H1 (cell line): ENCODE results near the gene ZNF397. TPM values are rescaled to one million over a fixed set of nuclear protein-coding genes. Genes with fewer than 3 reads are reported as not detected.

ENCODE experiments used
- CTCF ChIA-PET: fragments of 300-600 bp; sonication (Branson Sonifier 250); formaldehyde crosslinking; loops from one replicate; lab custom pipeline; 2021; ENCODE audit not compliant: partially characterized antibody; lab: Charles Lee
- POLR2A ChIA-PET: fragments of 300-600 bp; sonication (Branson Sonifier 250); formaldehyde crosslinking; loops from one replicate; lab custom pipeline; 2021; ENCODE audit warnings: inconsistent platforms; ENCODE audit not compliant: partially characterized antibody; lab: Charles Lee
- DNase-seq, 2 experiments: peaks; one replicate each; pipeline versions ENCODE4 v3.0.0 to v3.0.0-alpha.2; 2010 to 2022; ENCODE audit warnings: low spot score in 2 of 2, low read depth in 1 of 2, mixed read lengths in 1 of 2
- FAIRE-seq: peaks from 2 replicates; lab custom pipeline; 2011; peaks lifted over from hg19 to GRCh38; lab: Jason Lieb, UNC
- H2AFZ ChIP-seq: 2 replicates; pipeline ENCODE4 v1.8.1; 2012; ENCODE audit warnings: low read length, inconsistent platforms
- H2AK5ac ChIP-seq: 2 replicates; pipeline ENCODE4 v1.6.1; 2013; ENCODE audit warnings: low read depth, low read length
- H2BK120ac ChIP-seq: replicated peaks from 2 replicates; pipeline ENCODE3; 2013; ENCODE audit warnings: low read depth, low read length, inconsistent platforms
- H2BK12ac ChIP-seq: 2 replicates; pipeline ENCODE4 v1.6.1; 2013; ENCODE audit warnings: low read depth, low read length
- H2BK15ac ChIP-seq: 2 replicates; pipeline ENCODE4 v1.6.1; 2013; ENCODE audit warnings: low read length
- H2BK20ac ChIP-seq: 2 replicates; pipeline ENCODE4 v1.6.1; 2013; ENCODE audit warnings: low read length
- H2BK5ac ChIP-seq: 2 replicates; pipeline ENCODE4 v1.6.1; 2013; ENCODE audit warnings: low read depth, low read length
- H3K14ac ChIP-seq: 2 replicates; pipeline ENCODE4 v1.6.1; 2013; ENCODE audit warnings: inconsistent platforms; ENCODE audit not compliant: insufficient read length
- H3K18ac ChIP-seq: 2 replicates; pipeline ENCODE4 v1.6.1; 2013; ENCODE audit warnings: low read length; ENCODE audit errors: extremely low read depth
- H3K23ac ChIP-seq: 2 replicates; pipeline ENCODE4 v1.6.1; 2013; ENCODE audit warnings: inconsistent platforms; ENCODE audit not compliant: insufficient read length
- H3K23me2 ChIP-seq: 2 replicates; pipeline ENCODE4 v1.6.1; 2013; ENCODE audit warnings: low read depth, low read length
- H3K27ac ChIP-seq: 2 replicates; pipeline ENCODE4 v1.6.1; 2011; ENCODE audit warnings: low read depth, low read length, inconsistent platforms
- H3K27me3 ChIP-seq, 4 experiments: replicated peaks in 1 of 4; 1 replicate in 1 of 4; 2 replicates in 3 of 4; pipeline versions ENCODE4 v1.6.1 to v1.8.1; 2011 to 2013; ENCODE audit warnings: low read length in 3 of 4, mild to moderate bottlenecking in 3 of 4, inconsistent platforms in 2 of 4, mixed read lengths in 2 of 4, moderate library complexity in 1 of 4; ENCODE audit not compliant: control insufficient read depth in 3 of 4, insufficient read depth in 3 of 4; ENCODE audit errors: extremely low read depth in 1 of 4
- H3K36me3 ChIP-seq, 4 experiments: 2 replicates each; pipeline versions ENCODE4 v1.6.1 to v1.8.1; 2011 to 2013; ENCODE audit warnings: mild to moderate bottlenecking in 4 of 4, low read length in 3 of 4, moderate library complexity in 2 of 4, control low read depth in 1 of 4, inconsistent platforms in 1 of 4; ENCODE audit not compliant: insufficient read depth in 4 of 4, control insufficient read depth in 2 of 4
- H3K4ac ChIP-seq: replicated peaks from 2 replicates; pipeline ENCODE3; 2013; ENCODE audit warnings: low read length, low read depth, mixed read lengths, inconsistent platforms; ENCODE audit not compliant: insufficient read length
- H3K4me1 ChIP-seq, 4 experiments: replicated peaks in 1 of 4; 1 replicate in 1 of 4; 2 replicates in 3 of 4; pipeline versions ENCODE4 v1.6.1 to v1.8.1; 2011 to 2013; ENCODE audit warnings: low read length in 3 of 4, inconsistent platforms in 2 of 4, mixed read lengths in 1 of 4; ENCODE audit not compliant: insufficient read depth in 4 of 4, control insufficient read depth in 3 of 4
- H3K4me2 ChIP-seq, 2 experiments: 2 replicates each; pipeline versions ENCODE4 v1.6.1 to v1.8.1; 2011 to 2013; ENCODE audit warnings: low read depth in 2 of 2, low read length in 2 of 2, control low read depth in 1 of 2, inconsistent platforms in 1 of 2, mild to moderate bottlenecking in 1 of 2; ENCODE audit not compliant: insufficient read depth in 1 of 2
- H3K4me3 ChIP-seq, 4 experiments: fragments of 200-600, 300-600 bp in 1 of 4; sonication (generic), shearing (Covaris generic), sonication (Bioruptor Twin) in 1 of 4; 2 replicates each; pipeline versions ENCODE4 v1.5.1 to v1.8.1; 2011 to 2016; ENCODE audit warnings: low read length in 4 of 4, low read depth in 3 of 4, control low read depth in 2 of 4, inconsistent platforms in 2 of 4, mild to moderate bottlenecking in 2 of 4, mixed read lengths in 1 of 4, moderate library complexity in 1 of 4; ENCODE audit not compliant: insufficient read depth in 2 of 4; ENCODE audit errors: extremely low read depth in 1 of 4
- H3K56ac ChIP-seq: replicated peaks from 2 replicates; pipeline ENCODE3; 2013; ENCODE audit warnings: low read depth, mild to moderate bottlenecking, mixed read lengths, low read length, inconsistent platforms; ENCODE audit not compliant: insufficient read length
- H3K79me1 ChIP-seq: 2 replicates; pipeline ENCODE4 v1.6.1; 2013; ENCODE audit warnings: low read depth, low read length, control low read depth
- H3K79me2 ChIP-seq, 2 experiments: 2 replicates each; pipeline versions ENCODE4 v1.6.1 to v1.8.1; 2012 to 2013; ENCODE audit warnings: low read length in 2 of 2, mild to moderate bottlenecking in 2 of 2, inconsistent platforms in 1 of 2; ENCODE audit not compliant: insufficient read depth in 2 of 2, control insufficient read depth in 1 of 2
- H3K9ac ChIP-seq, 4 experiments: replicated peaks in 1 of 4; 1 replicate in 1 of 4; 2 replicates in 3 of 4; pipeline versions ENCODE4 v1.6.1 to v1.8.1; 2011 to 2013; ENCODE audit warnings: low read depth in 3 of 4, low read length in 3 of 4, control low read depth in 2 of 4, mild to moderate bottlenecking in 2 of 4, moderate library complexity in 2 of 4, inconsistent platforms in 1 of 4; ENCODE audit errors: extremely low read depth in 1 of 4
- H3K9me3 ChIP-seq, 2 experiments: 2 replicates each; pipeline versions ENCODE4 v1.6.1 to v1.8.1; 2012 to 2013; ENCODE audit warnings: mild to moderate bottlenecking in 2 of 2, moderate library complexity in 2 of 2, control low read depth in 1 of 2, inconsistent platforms in 1 of 2, low read depth in 1 of 2, low read length in 1 of 2, mixed read lengths in 1 of 2; ENCODE audit not compliant: insufficient read depth in 2 of 2
- H4K20me1 ChIP-seq, 2 experiments: replicated peaks in 1 of 2; 2 replicates each; pipeline versions ENCODE3 to v1.8.1; 2011 to 2013; ENCODE audit warnings: inconsistent platforms in 2 of 2, low read length in 2 of 2, mild to moderate bottlenecking in 1 of 2; ENCODE audit not compliant: insufficient read depth in 2 of 2, control insufficient read depth in 1 of 2
- H4K5ac ChIP-seq: 2 replicates; pipeline ENCODE4 v1.6.1; 2013; ENCODE audit warnings: low read length, low read depth, mixed read lengths, inconsistent platforms; ENCODE audit not compliant: insufficient read length
- H4K8ac ChIP-seq: 2 replicates; pipeline ENCODE4 v1.8.0; 2013; ENCODE audit warnings: mild to moderate bottlenecking, moderate library complexity, low read length, inconsistent platforms; ENCODE audit not compliant: insufficient read depth; ENCODE audit errors: extremely low read depth
- H4K91ac ChIP-seq: replicated peaks from 2 replicates; pipeline ENCODE3; 2013; ENCODE audit warnings: low read length, mixed read lengths, inconsistent platforms; ENCODE audit not compliant: insufficient read length
- CBX5 ChIP-seq: fragments of 300-800, 300-1000 bp; sonication (generic); IDR thresholded peaks from 2 replicates; pipeline ENCODE4 v1.7.1; 2016; ENCODE audit warnings: antibody characterized with exemption, low read length, low read depth
- FOSL1 ChIP-seq: IDR thresholded peaks from 2 replicates; pipeline ENCODE4 v1.6.1; 2011; ENCODE audit warnings: mild to moderate bottlenecking, low read depth, low read length, moderate library complexity; ENCODE audit not compliant: insufficient read depth
- GABPA ChIP-seq: IDR thresholded peaks from 2 replicates; pipeline ENCODE4 v1.6.1; 2011; ENCODE audit warnings: mild to moderate bottlenecking, low read length, moderate library complexity, borderline replicate concordance; ENCODE audit not compliant: insufficient read depth
- HDAC2 ChIP-seq, 2 experiments: fragments of 300-600 bp in 1 of 2; sonication (generic) in 1 of 2; IDR thresholded peaks; 2 replicates each; pipeline ENCODE4 v1.6.1; 2011 to 2012; ENCODE audit warnings: low read depth in 2 of 2, low read length in 2 of 2, mild to moderate bottlenecking in 2 of 2, moderate library complexity in 2 of 2, borderline replicate concordance in 1 of 2, inconsistent platforms in 1 of 2
- JUN ChIP-seq: IDR thresholded peaks from 2 replicates; pipeline ENCODE4 v1.6.1; 2011; ENCODE audit warnings: low read depth, mild to moderate bottlenecking, improper control_type of control experiment, low read length
- KDM5A ChIP-seq: fragments of 200-600 bp; IDR thresholded peaks from 2 replicates; pipeline ENCODE4 v1.7.1; 2012; ENCODE audit warnings: mild to moderate bottlenecking, low read length, inconsistent platforms, mixed read lengths
- POU5F1 ChIP-seq: IDR thresholded peaks from 2 replicates; pipeline ENCODE4 v1.6.1; 2011; ENCODE audit warnings: low read depth, mild to moderate bottlenecking, low read length, moderate library complexity
- SIX5 ChIP-seq: IDR thresholded peaks from 2 replicates; pipeline ENCODE4 v1.6.1; 2011; ENCODE audit warnings: mild to moderate bottlenecking, low read depth, low read length
- SUZ12 ChIP-seq: fragments of 200-600 bp; sonication (generic); IDR thresholded peaks from 2 replicates; pipeline ENCODE4 v1.6.1; 2012; ENCODE audit warnings: mild to moderate bottlenecking, inconsistent platforms, low read length, moderate library complexity, mixed read lengths
- TCF12 ChIP-seq: IDR thresholded peaks from 2 replicates; pipeline ENCODE4 v1.6.1; 2011; ENCODE audit warnings: low read depth, mild to moderate bottlenecking, low read length
- WGBS, 2 experiments: shearing (Covaris generic) in 1 of 2; methylation state at CpG; one replicate each; pipeline versions ENCODE4 v1.1.6 to v1.1.7; 2013 to 2015; ENCODE audit warnings: low lambda C conversion rate in 2 of 2, mixed read lengths in 2 of 2, inconsistent platforms in 1 of 2, low coverage in 1 of 2, missing lambda C conversion rate in 1 of 2; ENCODE audit not compliant: insufficient replicate concordance in 2 of 2, insufficient coverage in 1 of 2, insufficient read length in 1 of 2; ENCODE audit errors: extremely low coverage in 1 of 2, missing lambda C conversion rate in 1 of 2; 5-methylcytosine and 5-hydroxymethylcytosine counted together
- polyA plus RNA-seq, 7 experiments: library from polyadenylated mRNA; depleted of rRNA in 3 of 7; stranded (reverse) in 5 of 7; unstranded in 2 of 7; fragments of >200 nt in 5 of 7; fragments of 200-250 nt in 2 of 7; gene quantifications; 1 replicate in 5 of 7; 2 replicates in 1 of 7; 4 replicates in 1 of 7; pipeline versions ENCODE4 v1.2.1 to v1.2.3, GENCODE V29; 2011 to 2013; ENCODE audit warnings: missing spikeins in 2 of 7, mixed read lengths in 2 of 7
- total RNA-seq: library from RNA; stranded (reverse); fragmentation: NEBNext Ultra II Directional; extraction: Animal tissue kit (Norgen Biotek cat#: 25700); gene quantifications from 2 replicates; pipeline ENCODE4 v1.2.1, GENCODE V29; 2021
- TF ChIP-seq, protein P1 (sequence below): IDR thresholded peaks from 2 replicates; pipeline ENCODE4 v1.6.1; 2011; ENCODE audit warnings: low read length, improper control_type of control experiment

ZNF397 gene
- total and polyA plus RNA-seq, 2 of the 8 experiments (the other 6 are each of a cell fraction or from before 2014, with no cell fraction given), result 9.8 to 39.5 TPM

DNA sequence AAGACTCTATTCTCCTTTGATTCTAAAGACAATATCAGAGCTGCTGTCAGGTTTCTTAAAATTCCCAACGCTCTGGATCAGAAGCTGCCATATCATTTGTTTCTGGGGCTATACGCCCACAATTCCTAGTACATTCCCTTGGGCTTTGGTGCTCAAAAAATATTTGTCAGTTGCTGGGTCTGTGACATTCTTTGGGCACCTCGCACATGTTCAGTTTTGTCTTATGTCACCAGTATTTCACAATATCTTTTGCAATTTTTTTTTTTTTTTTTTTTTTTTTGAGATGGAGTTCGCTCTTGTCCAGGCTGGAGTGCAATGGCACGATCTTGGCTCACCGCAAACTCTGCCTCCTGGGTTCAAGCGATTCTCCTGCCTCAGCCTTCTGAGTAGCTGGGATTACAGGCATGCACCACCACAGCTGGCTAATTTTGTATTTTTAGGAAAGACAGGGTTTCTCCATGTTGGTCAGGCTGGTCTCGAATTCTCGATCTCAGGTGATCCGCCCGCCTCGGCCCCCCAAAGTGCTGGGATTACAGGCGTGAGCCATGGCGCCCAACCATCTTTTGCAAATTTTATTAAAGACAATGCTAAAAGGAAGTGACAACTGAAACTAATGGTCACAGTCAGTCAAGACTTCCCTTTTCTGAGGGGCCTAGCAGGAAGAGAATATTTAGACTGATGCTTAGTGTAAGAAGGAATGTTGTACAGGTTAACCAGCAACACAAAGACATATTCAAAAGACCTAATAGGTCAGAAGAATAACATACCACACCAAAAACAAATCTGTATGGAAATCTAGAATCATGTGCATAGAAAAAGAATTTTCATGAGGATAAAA, 6.8 kb downstream of the ZNF397 start:
- Histone ChIP-seq H3K14ac (no peak overlapping the region), H3K9ac (no peak overlapping the region), H2BK12ac (no peak overlapping the region), H3K4me1 (peaks cover 0 to 1% (median 0%) of the 10 kb centered on the region in 4 experiments; a peak in 1 of 7 replicates), H2AK5ac (no peak overlapping the region), H4K20me1 (no peaks in the 10 kb centered on the region), H3K23ac (no peak overlapping the region), H3K27ac (no peak overlapping the region), H3K18ac (no peak overlapping the region), H3K79me2 (peaks cover 3 to 14% of the 10 kb centered on the region in 2 experiments), H4K91ac (no peak overlapping the region), H4K8ac (no peak overlapping the region), H4K5ac (no peak overlapping the region), H2AFZ (no peak overlapping the region), H3K79me1 (0 out of 2 replicates have a peak, but pooled peaks cover 3% of the 10 kb centered on the region), H3K36me3 (peaks cover 38 to 76% (median 64%) of the 10 kb centered on the region in 4 experiments), H3K4me2 (no peak overlapping the region), H2BK20ac (no peak overlapping the region), H3K4me3 (no peak overlapping the region), H3K23me2 (no peaks in the 10 kb centered on the region), H3K9me3 (no peaks in the 10 kb centered on the region), H2BK120ac (no peak overlapping the region), H3K56ac (no peak overlapping the region), H3K4ac (no peak overlapping the region), H2BK5ac (no peak overlapping the region), H3K27me3 (no peaks in the 10 kb centered on the region), H2BK15ac (no peak overlapping the region)
- FAIRE-seq (no peak), DNase-seq (no peak)
- WGBS, 2 experiments, result 89% methylated on average over 14 of the region's 14 CpGs; no CpG with 5 or more reads in 1 of the 2 experiments
- ChIA-PET POLR2A (interaction anchor here (0.8 to 3.3 kb wide), 4 partner anchors 8 to 64 kb away, joined by 3 to 16 read pairs (median 8); partner anchors contain the start of gene ZNF397), CTCF (no interaction called here)
- TF ChIP-seq POU5F1 (no peak), FOSL1 (no peak), SUZ12 (no peak), KDM5A (no peak), JUN (no peak), GABPA (no peak), TCF12 (no peak), HDAC2 (IDR thresholded peaks at IDR 0.05; ENCODE audit: borderline replicate concordance in 1 of 2, low read depth in 2 of 2, low read length in 2 of 2) (no peak), SIX5 (no peak), CBX5 (no peak)
- TF ChIP-seq, protein P1, sequence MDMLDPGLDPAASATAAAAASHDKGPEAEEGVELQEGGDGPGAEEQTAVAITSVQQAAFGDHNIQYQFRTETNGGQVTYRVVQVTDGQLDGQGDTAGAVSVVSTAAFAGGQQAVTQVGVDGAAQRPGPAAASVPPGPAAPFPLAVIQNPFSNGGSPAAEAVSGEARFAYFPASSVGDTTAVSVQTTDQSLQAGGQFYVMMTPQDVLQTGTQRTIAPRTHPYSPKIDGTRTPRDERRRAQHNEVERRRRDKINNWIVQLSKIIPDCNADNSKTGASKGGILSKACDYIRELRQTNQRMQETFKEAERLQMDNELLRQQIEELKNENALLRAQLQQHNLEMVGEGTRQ, result no peak
